DOHH2 (cell line): ENCODE data around the gene ERCC4.

Experiments
- EZH2phosphoT487 ChIP-seq: fragments of 200-600 bp; sonication (generic); IDR thresholded peaks from 2 replicates; pipeline ENCODE4 v1.6.1; 2017; ENCODE audit warnings: borderline replicate concordance, mild to moderate bottlenecking, antibody characterized with exemption, low read length, moderate library complexity, mixed read lengths
- TF ChIP-seq, protein P1 (sequence below): fragments of 200-600 bp; sonication (generic); IDR thresholded peaks from one replicate; pipeline ENCODE4 v1.5.1; 2014; ENCODE audit warnings: antibody characterized with exemption, mild to moderate bottlenecking, low read depth, low read length; ENCODE audit not compliant: poor library complexity, severe bottlenecking

DNA sequence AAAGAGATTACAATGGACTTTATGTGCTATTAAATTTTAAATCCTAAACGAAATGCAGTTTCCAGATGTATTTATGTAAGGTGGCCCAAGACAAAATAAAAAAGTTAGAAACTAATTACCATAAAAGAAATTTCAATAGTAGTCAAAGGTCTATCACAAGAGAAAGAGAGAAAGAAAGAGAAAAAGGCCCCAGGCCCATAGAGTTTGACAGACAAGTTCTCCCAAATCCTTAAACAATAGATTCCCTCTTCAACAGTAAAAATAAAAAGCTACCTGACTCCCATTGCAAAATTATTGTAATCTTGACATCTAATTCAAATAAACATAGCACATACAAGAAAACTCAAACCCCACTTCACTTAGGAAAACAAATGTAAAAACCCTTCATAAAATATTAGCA is 8.6 kb upstream of the ERCC4 start:
- TF ChIP-seq, protein P1, sequence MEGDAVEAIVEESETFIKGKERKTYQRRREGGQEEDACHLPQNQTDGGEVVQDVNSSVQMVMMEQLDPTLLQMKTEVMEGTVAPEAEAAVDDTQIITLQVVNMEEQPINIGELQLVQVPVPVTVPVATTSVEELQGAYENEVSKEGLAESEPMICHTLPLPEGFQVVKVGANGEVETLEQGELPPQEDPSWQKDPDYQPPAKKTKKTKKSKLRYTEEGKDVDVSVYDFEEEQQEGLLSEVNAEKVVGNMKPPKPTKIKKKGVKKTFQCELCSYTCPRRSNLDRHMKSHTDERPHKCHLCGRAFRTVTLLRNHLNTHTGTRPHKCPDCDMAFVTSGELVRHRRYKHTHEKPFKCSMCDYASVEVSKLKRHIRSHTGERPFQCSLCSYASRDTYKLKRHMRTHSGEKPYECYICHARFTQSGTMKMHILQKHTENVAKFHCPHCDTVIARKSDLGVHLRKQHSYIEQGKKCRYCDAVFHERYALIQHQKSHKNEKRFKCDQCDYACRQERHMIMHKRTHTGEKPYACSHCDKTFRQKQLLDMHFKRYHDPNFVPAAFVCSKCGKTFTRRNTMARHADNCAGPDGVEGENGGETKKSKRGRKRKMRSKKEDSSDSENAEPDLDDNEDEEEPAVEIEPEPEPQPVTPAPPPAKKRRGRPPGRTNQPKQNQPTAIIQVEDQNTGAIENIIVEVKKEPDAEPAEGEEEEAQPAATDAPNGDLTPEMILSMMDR = no peak
- TF ChIP-seq EZH2phosphoT487 = no peak
